GM21515 (cell line): Measurements from ENCODE around the gene ADGRA1.

ENCODE experiments used
- ATAC-seq: cut with Tn5 transposase; IDR thresholded peaks from one replicate; pipeline ENCODE4 v1.9.1; 2021; ENCODE audit not compliant: unreplicated experiment

The ADGRA1 gene

GRCh38 chr10:133093291-133093690 lies 5.6 kb downstream of the ADGRA1 start:
- no peak for ATAC-seq

GRCh38 chr10:133094286-133094685 lies 6.6 kb downstream of the ADGRA1 start:
- ATAC-seq = no peak

- ATAC-seq = no peak
These were observed 7.1 kb downstream of the ADGRA1 start for GRCh38 chr10:133094866-133095265.

- ATAC-seq = no peak
These were observed 7.9 kb downstream of the ADGRA1 start for GRCh38 chr10:133095586-133095985.

GRCh38 chr10:133096616-133097269 lies 9.0 kb downstream of the ADGRA1 start:
- no peak for ATAC-seq

- no peak for ATAC-seq
These were observed 9.7 kb downstream of the ADGRA1 start for GRCh38 chr10:133097418-133097817.

GRCh38 chr10:133097961-133098360 lies 10.2 kb downstream of the ADGRA1 start:
- ATAC-seq = no peak

- ATAC-seq = no peak
These were observed 10.9 kb downstream of the ADGRA1 start for GRCh38 chr10:133098426-133099124.

- no peak for ATAC-seq
These were observed 11.8 kb downstream of the ADGRA1 start for GRCh38 chr10:133099571-133099970.

- no peak for ATAC-seq
These were observed 12.5 kb downstream of the ADGRA1 start for GRCh38 chr10:133100186-133100585.

- ATAC-seq = no peak
These were observed 13.1 kb downstream of the ADGRA1 start for GRCh38 chr10:133100706-133101415.

GRCh38 chr10:133101416-133101810 lies 13.7 kb downstream of the ADGRA1 start:
- no peak for ATAC-seq

GRCh38 chr10:133102415-133103095 lies 14.8 kb downstream of the ADGRA1 start:
- ATAC-seq = no peak

GRCh38 chr10:133103311-133103910 lies 15.7 kb downstream of the ADGRA1 start:
- ATAC-seq = no peak

- no peak for ATAC-seq
These were observed 16.6 kb downstream of the ADGRA1 start for GRCh38 chr10:133104068-133104962.

GRCh38 chr10:133104963-133105640 lies 17.4 kb downstream of the ADGRA1 start:
- no peak for ATAC-seq

GRCh38 chr10:133105686-133106390 lies 18.1 kb downstream of the ADGRA1 start:
- ATAC-seq = no peak

GRCh38 chr10:133106516-133106915 lies 18.8 kb downstream of the ADGRA1 start:
- ATAC-seq = no peak

GRCh38 chr10:133107442-133107841 lies 19.7 kb downstream of the ADGRA1 start:
- no peak for ATAC-seq
